RPMI7951 (cell line): ENCODE results near the gene ANKS1A. TPM values are rescaled to one million over a fixed set of nuclear protein-coding genes. Genes with fewer than 3 reads are reported as not detected.
"Not testable (repeated sequence)": the region's sequence is repeated elsewhere in the genome, so short reads cannot be mapped to it uniquely, and the experiment has no call there.

ENCODE experiments used
- DNase-seq: peaks from one replicate; pipeline ENCODE4 v3.0.0-alpha.2; 2012; ENCODE audit warnings: low read depth
- total RNA-seq: library from RNA; depleted of rRNA; stranded (reverse); fragments of >200 nt; shearing (Covaris generic); gene quantifications from 2 replicates; pipeline ENCODE4 v1.2.3, GENCODE V29; 2014

The ANKS1A gene
- total RNA-seq, 1 experiment from 2014 or later: 7.4 TPM

GRCh38 chr6:34917626-34918285, 28.7 kb downstream of the ANKS1A start:
- no peak for DNase-seq

- peak; percentile 16 for DNase-seq
Measured at GRCh38 chr6:34919651-34920050, 30.6 kb downstream of the ANKS1A start.

GRCh38 chr6:34920097-34920496, 31.0 kb downstream of the ANKS1A start:
- no peak for DNase-seq

DNA sequence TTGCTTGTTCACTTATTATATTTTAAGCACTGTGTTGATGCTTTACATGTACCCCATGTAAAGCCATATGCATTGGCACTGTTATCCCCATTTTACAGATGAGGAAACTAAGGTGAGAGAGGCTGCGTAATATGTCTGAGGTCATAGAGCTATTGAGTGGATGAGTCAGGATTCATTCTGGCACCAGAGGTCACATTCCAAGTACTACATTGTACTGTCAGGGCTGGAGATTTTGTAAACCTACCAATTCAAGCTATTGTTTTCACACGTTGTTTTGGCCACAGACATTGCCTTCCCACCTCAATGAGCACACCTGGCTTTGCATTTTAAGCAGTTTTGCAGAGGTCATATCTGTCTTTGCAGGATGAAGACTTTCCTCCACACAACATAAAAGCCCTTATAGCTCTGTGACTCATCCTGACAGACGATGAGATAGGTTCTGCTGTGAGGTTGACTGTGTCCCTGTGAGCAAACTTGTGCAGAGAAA, 33.2 kb downstream of the ANKS1A start:
- DNase-seq: peak; percentile 59

- DNase-seq: no peak
Measured at GRCh38 chr6:34924831-34925625, 36.0 kb downstream of the ANKS1A start.

DNA sequence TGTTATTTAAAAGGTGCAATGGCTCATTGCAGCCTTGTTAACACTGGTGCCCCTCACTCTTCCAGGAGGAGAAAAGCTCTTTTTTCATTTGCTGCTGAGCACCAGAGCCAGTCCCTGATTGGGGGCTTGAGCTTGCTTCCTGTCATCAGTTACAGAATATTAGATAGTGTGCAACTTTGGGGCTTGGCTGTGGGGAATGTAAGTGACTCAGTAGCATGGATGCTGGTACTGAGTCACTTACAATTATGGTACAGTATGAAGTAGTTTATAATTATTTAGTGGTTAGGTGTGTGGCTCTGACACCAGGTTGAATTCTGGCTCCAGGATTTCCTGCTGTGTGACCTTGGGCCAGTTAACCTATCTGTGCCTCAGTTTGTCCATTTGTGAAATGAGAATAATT, 37.6 kb downstream of the ANKS1A start:
- peak; percentile 35 for DNase-seq

GRCh38 chr6:34928220-34928619, 39.2 kb downstream of the ANKS1A start:
- no peak for DNase-seq

DNA sequence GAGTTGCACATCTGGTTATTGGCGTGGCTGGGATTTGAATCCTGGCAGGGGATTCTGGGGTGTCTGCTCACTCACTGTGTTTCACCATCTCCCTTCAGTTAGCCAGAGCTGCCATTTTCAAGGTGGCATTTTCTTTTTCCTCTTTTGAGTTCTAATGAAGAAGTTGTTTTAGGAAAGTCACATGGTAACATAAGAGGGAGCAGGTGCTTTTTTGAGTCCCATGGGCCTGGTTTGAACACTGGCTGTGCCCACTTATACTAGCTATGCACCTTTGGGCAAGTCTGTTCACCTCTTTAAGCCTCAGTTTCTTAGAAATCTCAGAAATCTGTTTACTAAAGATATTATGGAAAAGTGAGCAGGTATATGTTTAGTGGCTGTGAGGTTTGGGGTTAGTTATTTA, 39.6 kb downstream of the ANKS1A start:
- no peak for DNase-seq

- no peak for DNase-seq
Measured at GRCh38 chr6:34929241-34929978, 40.4 kb downstream of the ANKS1A start.

DNA sequence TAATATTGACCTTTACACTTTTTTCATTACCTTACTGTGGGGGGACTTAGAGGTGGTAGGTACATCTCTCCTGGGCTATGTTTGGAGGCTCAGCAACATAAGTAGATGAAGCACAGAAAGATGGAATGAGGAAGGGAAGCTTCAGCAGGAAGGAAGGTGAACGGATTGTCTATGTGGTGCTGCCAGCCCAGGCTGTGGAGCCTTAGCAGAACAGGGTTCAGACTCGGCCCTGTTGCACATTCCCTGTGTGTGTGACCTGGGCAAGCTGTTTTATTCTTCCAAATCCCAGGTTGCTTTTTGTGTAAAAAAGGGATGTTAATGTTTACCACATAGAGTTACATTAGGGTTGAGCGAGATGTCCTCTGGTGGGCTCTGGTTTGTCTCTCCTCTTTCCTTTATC, 41.2 kb downstream of the ANKS1A start:
- DNase-seq: no peak

DNA sequence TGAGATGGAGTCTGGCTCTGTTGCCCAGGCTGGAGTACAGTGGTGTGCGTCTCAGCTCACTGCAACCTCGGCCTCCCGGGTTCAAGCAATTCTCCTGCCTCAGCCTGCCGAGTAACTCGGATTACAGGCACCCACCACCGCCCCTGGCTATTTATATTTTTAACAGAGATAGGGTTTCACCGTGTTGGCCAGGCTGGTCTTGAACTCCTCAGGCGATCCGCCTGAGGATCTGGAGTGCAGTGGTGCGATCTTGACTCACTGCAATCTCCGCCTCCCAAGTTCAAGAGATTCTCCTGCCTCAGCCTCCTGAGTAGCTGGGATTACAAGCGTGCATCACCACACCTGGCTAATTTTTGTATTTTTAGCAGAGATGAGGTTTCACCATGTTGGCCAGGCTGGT, 43.1 kb downstream of the ANKS1A start:
- DNase-seq: not testable (repeated sequence)

DNA sequence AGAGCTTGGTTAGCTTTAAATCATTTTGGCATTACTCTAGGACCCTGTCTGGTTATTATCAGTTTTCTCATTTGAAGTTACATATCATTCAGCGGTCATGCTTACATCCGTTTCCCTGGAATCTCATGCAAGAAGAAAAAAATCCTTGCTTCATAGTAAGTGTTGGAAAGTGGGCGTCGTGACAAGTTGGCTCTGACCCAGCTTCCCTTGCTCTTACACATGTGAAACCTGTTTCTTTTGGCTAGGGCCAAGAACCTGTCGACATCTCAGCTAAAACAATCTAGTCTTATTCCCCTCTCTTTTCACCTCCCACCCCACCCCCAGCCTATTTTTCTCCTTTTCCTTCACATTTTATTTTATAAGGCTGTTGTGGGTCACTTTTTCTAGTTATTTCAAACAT, 45.5 kb downstream of the ANKS1A start:
- DNase-seq: no peak

DNA sequence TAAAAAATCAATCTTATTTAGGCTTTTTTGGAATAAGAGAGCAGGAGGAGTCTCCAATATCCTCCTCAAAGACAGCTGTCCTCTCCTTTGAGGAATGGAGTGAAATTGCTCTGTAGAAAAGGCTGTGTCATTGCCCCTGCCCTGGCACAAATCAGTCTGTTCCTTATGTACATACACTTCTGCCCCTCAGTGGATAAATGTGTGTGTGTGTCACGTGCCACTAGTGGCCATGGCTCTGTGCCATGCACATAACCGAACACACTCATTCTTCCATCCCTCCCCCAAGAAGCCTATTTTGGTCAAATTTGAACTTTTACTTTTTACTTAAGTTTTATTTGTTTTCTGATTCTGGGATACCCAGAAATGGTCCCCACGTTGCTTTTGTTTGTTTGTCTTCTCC, 49.2 kb downstream of the ANKS1A start:
- DNase-seq: no peak

DNA sequence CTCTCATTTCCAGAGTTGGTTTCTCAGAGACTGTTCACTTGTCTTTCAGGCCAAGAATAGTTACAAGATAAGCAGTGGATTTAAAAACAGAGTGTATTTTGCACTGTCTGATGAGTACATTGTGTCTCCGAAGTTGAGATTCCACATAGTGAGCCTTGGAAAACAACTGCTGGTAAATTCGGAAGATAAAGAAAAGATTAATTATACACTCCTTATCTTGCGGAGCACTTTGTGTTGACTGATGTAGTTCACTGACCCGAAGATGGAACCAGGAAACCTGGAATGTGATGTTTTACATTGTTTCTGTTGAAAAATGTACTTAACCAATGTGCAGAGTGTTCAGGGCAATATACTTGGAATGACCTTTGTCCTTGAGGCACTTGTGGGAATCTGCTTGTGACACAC, 51.0 kb downstream of the ANKS1A start:
- no peak for DNase-seq

DNA sequence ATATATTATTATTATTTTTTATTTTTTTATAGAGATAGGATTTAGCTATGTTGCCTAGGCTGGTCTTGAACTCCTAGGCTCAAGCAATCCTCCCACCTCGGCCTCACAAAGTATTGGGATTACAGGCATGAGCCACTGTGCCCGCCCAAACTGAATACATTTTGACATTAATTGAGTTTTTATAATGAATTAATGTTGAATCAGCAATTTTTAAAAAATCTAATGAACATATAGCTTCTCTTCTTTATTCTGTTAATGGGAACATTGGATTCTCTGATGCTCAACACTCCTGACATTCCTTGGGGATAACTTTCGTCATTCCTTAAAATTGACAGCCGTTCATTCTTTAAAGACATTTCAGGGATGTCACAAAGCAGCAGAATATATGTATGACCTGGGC, 52.4 kb downstream of the ANKS1A start:
- DNase-seq: no peak

- DNase-seq: no peak
Measured at GRCh38 chr6:34945317-34945716, 56.3 kb downstream of the ANKS1A start.

- DNase-seq: peak; percentile 11
Measured at GRCh38 chr6:34947561-34947960, 58.5 kb downstream of the ANKS1A start.

DNA sequence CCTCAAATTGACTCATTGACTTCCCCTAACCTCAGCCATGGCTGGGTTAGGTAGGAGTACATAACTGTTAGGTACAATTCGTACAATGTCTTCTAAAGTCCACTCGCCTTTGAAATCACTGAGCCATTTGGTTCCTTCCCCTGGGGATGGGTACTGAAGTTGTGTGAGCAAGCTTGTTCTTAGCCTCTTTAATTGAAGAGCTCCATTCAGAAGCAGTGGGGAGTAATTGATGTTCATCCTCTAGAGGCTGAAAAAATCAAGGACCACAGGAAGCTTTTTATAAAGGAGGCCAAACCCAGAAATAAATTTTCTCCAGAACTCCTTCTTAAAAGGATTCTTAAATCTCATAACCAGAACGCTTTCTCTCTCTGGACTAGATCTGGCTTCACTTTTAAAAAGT, 60.6 kb downstream of the ANKS1A start:
- no peak for DNase-seq

DNA sequence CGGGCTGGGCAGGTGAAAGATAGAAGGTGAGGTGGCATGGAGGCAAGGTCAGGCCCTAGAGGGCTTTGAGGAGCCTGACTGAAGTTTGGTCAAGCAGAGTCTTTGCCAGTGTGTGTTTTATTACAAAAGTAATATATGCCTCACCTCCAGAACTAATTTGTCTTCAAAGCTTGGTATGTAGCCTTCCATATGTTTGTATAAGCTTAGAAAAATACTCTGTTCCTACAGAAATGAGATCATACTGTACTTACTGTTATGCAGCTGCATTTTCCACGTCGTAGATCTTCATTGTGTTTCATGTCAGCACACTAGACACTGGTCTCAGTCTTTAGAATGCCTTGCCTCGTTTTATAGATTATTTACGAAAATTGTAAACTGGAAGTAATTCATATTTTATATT, 61.8 kb downstream of the ANKS1A start:
- no peak for DNase-seq

DNA sequence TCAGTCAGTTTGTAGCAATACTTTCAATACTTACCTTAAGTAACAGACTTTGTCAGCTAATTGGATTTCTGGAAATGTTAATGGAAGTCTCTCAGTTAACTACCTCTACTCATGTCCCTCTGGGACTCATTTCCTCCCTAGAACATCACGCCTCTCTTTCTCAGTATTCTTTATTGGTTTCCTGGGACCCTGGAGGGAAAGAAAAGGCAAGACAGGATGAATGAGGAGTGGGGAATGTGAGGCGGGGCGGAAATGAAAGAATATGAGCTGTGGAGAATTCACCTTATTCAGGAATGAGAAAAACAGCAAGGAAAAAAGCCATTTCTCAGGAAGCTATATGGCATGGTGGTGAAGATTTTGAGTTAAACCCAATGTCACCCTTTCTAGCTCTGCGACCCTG, 62.7 kb downstream of the ANKS1A start:
- DNase-seq: no peak

DNA sequence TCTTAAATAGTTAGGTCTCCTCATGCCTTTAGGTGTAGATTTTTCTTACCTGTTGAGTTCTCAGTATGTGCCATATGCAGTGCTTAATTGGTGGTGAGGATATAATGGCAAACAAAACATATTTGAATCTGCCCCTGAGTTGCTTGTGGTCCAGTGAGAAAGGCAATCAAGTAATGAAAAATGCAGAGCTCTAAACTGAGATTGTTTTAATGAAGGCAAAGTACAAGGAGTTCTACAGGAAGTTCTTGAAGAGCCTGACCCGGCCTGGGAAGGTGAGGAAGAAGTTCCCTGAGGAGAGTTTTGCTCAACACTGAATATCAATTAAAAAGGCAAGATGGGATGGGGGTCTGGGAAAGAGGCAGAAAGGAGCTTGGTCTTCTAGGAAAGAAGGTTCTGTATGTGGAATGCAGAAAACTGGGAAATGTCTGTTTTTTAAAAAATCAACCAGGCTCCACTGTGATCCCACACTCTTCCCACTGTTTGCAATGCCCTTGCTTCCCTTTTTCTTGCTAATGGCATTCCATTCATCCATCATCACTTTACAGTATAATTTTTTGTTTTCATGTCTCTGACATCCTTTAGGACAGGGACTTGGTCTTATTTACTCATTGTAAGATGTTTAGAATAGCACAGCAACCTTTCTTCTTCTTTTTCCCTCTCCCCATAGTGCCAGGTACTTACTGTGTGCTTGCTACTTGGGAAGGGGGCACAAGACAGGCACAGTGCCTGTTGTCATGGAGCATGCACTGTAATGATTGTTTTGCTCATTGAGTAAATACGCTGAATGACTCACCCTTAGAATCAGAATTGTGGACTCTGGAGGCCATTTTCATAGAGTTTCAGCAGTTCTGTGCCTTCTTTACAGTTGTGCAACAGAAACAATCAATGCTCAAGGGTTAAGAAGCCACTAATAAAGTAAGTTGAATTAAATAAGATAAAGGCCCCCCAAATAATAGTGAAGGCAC, 64.3 kb downstream of the ANKS1A start:
- DNase-seq: peak; percentile 19
